GM13977 (cell line): ENCODE data around the gene RINL.

Experiments
- DNase-seq: peaks from one replicate; pipeline ENCODE4 v3.0.0; 2012; ENCODE audit warnings: low spot score
- CTCF ChIP-seq: IDR thresholded peaks from 2 replicates; pipeline ENCODE4 v1.5.1; 2012; ENCODE audit warnings: mild to moderate bottlenecking, control low read depth; ENCODE audit not compliant: insufficient read depth; ENCODE audit errors: extremely low read depth, missing control alignments
- in situ Hi-C: fragments of 300-500 bp; cut with MboI; formaldehyde crosslinking; loops from one replicate; pipeline ENCODE4 v1.12.0; 2022; ENCODE audit warnings: low sequenced_read_pairs, low pct_unique_long_range_greater_than_20kb, mixed read lengths, inconsistent platforms; ENCODE audit not compliant: unreplicated experiment

Gene RINL

GRCh38 chr19:38898788-38899446, 20.8 kb upstream of the RINL start:
- in situ Hi-C loops = no loop called here
- no peak for DNase-seq
- no peak for TF ChIP-seq CTCF

GRCh38 chr19:38894968-38895367, 16.9 kb upstream of the RINL start:
- no peak for TF ChIP-seq CTCF
- DNase-seq = no peak
- in situ Hi-C loops = no loop called here

- in situ Hi-C loops = no loop called here
- DNase-seq = no peak
- no peak for TF ChIP-seq CTCF
Measured at GRCh38 chr19:38893341-38893771, 15.3 kb upstream of the RINL start.

- in situ Hi-C loops = no loop called here
- no peak for DNase-seq
- TF ChIP-seq CTCF = no peak
Measured at GRCh38 chr19:38892841-38893240, 14.8 kb upstream of the RINL start.

- TF ChIP-seq CTCF = no peak
Measured at GRCh38 chr19:38891771-38892170, 13.7 kb upstream of the RINL start.

GRCh38 chr19:38890686-38891085, 12.6 kb upstream of the RINL start:
- no peak for TF ChIP-seq CTCF
- DNase-seq = no peak
- in situ Hi-C loops = no loop called here

More at GRCh38 chr19:38891771-38892170, 13.7 kb upstream of the RINL start:
- no peak for DNase-seq
- in situ Hi-C loops = no loop called here
